Measurements from ENCODE around the gene MB21D2. TPM values are rescaled to one million over a fixed set of nuclear protein-coding genes. Genes with fewer than 3 reads are reported as not detected.

The MB21D2 gene
- total and polyA plus RNA-seq, 7 donors = 1.2 to 7.8 (median 5.8) TPM

DNA sequence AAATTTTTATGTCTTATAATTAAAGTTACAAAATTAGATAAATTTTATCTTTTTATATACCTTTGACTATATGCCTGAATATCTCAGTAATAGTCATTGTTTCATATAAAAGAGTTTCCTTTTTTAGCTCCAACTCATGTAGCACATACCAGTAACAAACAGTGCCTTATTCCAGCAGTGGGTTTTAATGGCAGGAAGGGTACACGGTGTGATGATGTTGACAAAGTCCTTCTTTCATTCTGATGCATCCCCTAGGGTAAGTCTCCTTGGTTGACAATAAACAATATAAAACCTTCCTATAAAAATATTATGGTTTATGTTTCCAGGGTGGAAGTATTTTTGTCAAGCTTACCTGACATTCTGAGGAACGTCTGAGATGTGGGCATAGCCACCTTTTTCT is 113.2 kb downstream of the MB21D2 start:
- H3K36me3 ChIP-seq = peaks cover 0 to under 1% (median 0%) of the 10 kb centered on the region in 4 donors
- no peak overlapping the region for H3K4me3 ChIP-seq
- no peak overlapping the region for H3K27ac ChIP-seq
- WGBS, 2 donors = 60 to 77% methylated on average over 2 of the region's 2 CpGs
- H3K9me3 ChIP-seq = no peaks in the 10 kb centered on the region
- no peak for DNase-seq
- intact Hi-C loops (cut with DNase I) = loop anchor here (10.0 kb wide), 1 partner anchor 340 kb away; no protein-coding TSS in a partner anchor
- TF ChIP-seq POLR2AphosphoS5 (IDR thresholded peaks at IDR 0.05) = no peak
- TF ChIP-seq CTCF (IDR thresholded peaks at IDR 0.05) = no peak
- TF ChIP-seq POLR2A (IDR thresholded peaks at IDR 0.05) = no peak
- no peak for TF ChIP-seq EP300 (IDR thresholded peaks at IDR 0.05)
- H3K4me1 ChIP-seq = peaks cover 0 to 2% (median under 1%) of the 10 kb centered on the region in 4 donors
- H3K27me3 ChIP-seq = no peaks in the 10 kb centered on the region

DNA sequence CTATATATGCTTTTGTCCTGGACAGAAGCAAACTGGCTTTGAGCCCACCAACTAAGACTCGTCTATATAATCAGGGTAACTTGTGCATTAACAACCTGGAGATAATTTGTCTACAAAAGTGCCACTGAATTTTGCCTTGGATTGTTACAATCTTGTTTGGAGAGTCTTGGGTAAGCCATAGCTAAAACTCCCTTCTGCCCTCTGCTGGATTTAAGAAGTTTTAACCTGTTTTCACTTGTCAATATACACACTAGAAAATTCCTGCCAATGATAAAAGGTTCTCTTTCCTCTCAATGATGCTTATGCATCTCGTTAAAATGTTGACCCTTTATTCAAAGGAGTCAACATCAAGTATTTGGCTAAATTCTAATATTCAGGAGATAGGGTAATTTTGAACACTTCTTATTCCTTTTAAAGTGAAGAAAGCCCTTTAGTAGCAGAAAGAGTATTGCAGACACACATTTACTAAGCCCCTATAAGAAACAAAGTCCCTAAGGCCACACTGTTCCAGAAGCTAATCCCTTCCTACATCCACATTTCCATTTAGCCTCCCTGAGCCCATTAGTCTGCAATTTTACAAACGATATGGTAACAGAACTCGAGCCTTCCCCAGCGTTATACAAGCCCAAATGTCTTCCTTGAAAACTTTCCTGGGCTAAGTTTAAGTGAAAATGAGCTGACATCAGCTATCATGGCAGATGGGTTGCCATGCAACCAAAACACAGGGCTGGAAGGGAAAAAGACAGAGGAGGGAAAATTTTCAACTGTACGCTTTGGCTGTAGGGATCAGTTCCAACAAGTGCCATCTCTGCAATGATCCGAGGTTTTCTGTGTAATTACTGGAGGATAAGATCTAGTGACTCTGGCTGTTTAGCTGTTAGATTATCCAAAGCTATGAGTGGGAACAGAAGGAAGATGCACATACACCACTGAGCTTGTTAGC is 114.4 kb downstream of the MB21D2 start:
- no peaks in the 10 kb centered on the region for H3K4me1 ChIP-seq
- intact Hi-C loops (cut with DNase I) = loop anchor here (2.0 to 10.0 kb wide), 2 partner anchors 232 to 338 kb away; no protein-coding TSS in a partner anchor
- DNase-seq = no peak
- TF ChIP-seq CTCF (IDR thresholded peaks at IDR 0.05) (peak in 3 of 4 experiments; percentile 15 to 53 (median 30)), POLR2AphosphoS5 (IDR thresholded peaks at IDR 0.05) (no peak)
- H3K9me3 ChIP-seq = no peaks in the 10 kb centered on the region
- 60 to 63% methylated on average over 7 of the region's 7 CpGs for WGBS, 2 donors
- peaks cover 0 to 13% (median 4%) of the 10 kb centered on the region in 4 donors for H3K36me3 ChIP-seq
- H3K4me3 ChIP-seq = no peak overlapping the region
- no peak overlapping the region for H3K27ac ChIP-seq
- no peaks in the 10 kb centered on the region for H3K27me3 ChIP-seq

- H3K27me3 ChIP-seq = no peaks in the 10 kb centered on the region
- no peak overlapping the region for H3K4me3 ChIP-seq
- TF ChIP-seq POLR2A (IDR thresholded peaks at IDR 0.05) (no peak), EP300 (IDR thresholded peaks at IDR 0.05) (no peak), POLR2AphosphoS5 (IDR thresholded peaks at IDR 0.05) (no peak), CTCF (IDR thresholded peaks at IDR 0.05) (no peak)
- no peaks in the 10 kb centered on the region for H3K9me3 ChIP-seq
- H3K27ac ChIP-seq = no peak overlapping the region
- WGBS, 2 donors = 90 to 91% methylated on average over 5 of the region's 5 CpGs
- no peaks in the 10 kb centered on the region for H3K4me1 ChIP-seq
- H3K36me3 ChIP-seq = peaks cover 0 to 17% (median 4%) of the 10 kb centered on the region in 4 donors
- no peak for DNase-seq
- intact Hi-C loops (cut with DNase I) = loop anchor here (2.0 to 10.0 kb wide), 2 partner anchors 231 to 337 kb away; no protein-coding TSS in a partner anchor
Observed at GRCh38 chr3:192801985-192802384, 115.7 kb downstream of the MB21D2 start.

- Histone ChIP-seq H3K4me3 (no peak overlapping the region), H3K4me1 (no peaks in the 10 kb centered on the region), H3K36me3 (peaks cover 0 to 23% (median 4%) of the 10 kb centered on the region in 4 donors), H3K9me3 (no peaks in the 10 kb centered on the region), H3K27ac (no peak overlapping the region), H3K27me3 (no peaks in the 10 kb centered on the region)
- TF ChIP-seq EP300 (IDR thresholded peaks at IDR 0.05) (no peak), POLR2AphosphoS5 (IDR thresholded peaks at IDR 0.05) (no peak), POLR2A (IDR thresholded peaks at IDR 0.05) (no peak), CTCF (IDR thresholded peaks at IDR 0.05) (no peak)
- 89 to 91% methylated on average over 2 of the region's 2 CpGs for WGBS, 2 donors
- intact Hi-C loops (cut with DNase I) = loop anchor here (10.0 kb wide), 1 partner anchor 335 kb away; no protein-coding TSS in a partner anchor
- DNase-seq = no peak
Observed at GRCh38 chr3:192799721-192800120, 117.9 kb downstream of the MB21D2 start.
